H9 (cell line): ENCODE results near the gene HRAS. TPM values are rescaled to one million over a fixed set of nuclear protein-coding genes. Genes with fewer than 3 reads are reported as not detected.

Experiments used
- DNase-seq: peaks from one replicate; pipeline ENCODE4 v3.0.0-alpha.2; 2017
- H2AFZ ChIP-seq: one replicate; pipeline ENCODE4 v1.6.1; 2013; ENCODE audit warnings: mild to moderate bottlenecking, low read length, control low read depth, moderate library complexity
- H2AK5ac ChIP-seq: 2 replicates; pipeline ENCODE4 v1.6.1; 2013; ENCODE audit warnings: low read length, control low read depth, mixed read lengths; ENCODE audit not compliant: insufficient read length
- H2BK120ac ChIP-seq: one replicate; pipeline ENCODE4 v1.6.1; 2013; ENCODE audit warnings: low read depth, mild to moderate bottlenecking, low read length, control low read depth, inconsistent platforms; ENCODE audit not compliant: poor library complexity, severe bottlenecking
- H2BK12ac ChIP-seq: 2 replicates; pipeline ENCODE4 v1.6.1; 2013; ENCODE audit warnings: low read length, control low read depth, mixed read lengths, low read depth; ENCODE audit not compliant: insufficient read length
- H2BK15ac ChIP-seq: 2 replicates; pipeline ENCODE4 v1.6.1; 2013; ENCODE audit warnings: low read depth, low read length, control low read depth
- H2BK20ac ChIP-seq: one replicate; pipeline ENCODE4 v1.6.1; 2013; ENCODE audit warnings: low read depth, mild to moderate bottlenecking, low read length, control low read depth, inconsistent platforms; ENCODE audit not compliant: poor library complexity, severe bottlenecking
- H2BK5ac ChIP-seq: 2 replicates; pipeline ENCODE4 v1.6.1; 2013; ENCODE audit warnings: low read length, control low read depth, mixed read lengths; ENCODE audit not compliant: insufficient read length
- H3K14ac ChIP-seq: 2 replicates; pipeline ENCODE4 v1.6.1; 2013; ENCODE audit warnings: low read length, control low read depth; ENCODE audit not compliant: insufficient read depth
- H3K18ac ChIP-seq: 2 replicates; pipeline ENCODE4 v1.6.1; 2013; ENCODE audit warnings: low read depth, mild to moderate bottlenecking, mixed read lengths, low read length, control low read depth; ENCODE audit not compliant: insufficient read length
- H3K23ac ChIP-seq: 2 replicates; pipeline ENCODE4 v1.6.1; 2013; ENCODE audit warnings: low read length, control low read depth, mixed read lengths, low read depth; ENCODE audit not compliant: insufficient read length
- H3K23me2 ChIP-seq: 2 replicates; pipeline ENCODE4 v1.6.1; 2013; ENCODE audit warnings: low read depth, mild to moderate bottlenecking, mixed read lengths, low read length, control low read depth; ENCODE audit not compliant: insufficient read length, poor library complexity, severe bottlenecking
- H3K27ac ChIP-seq: 2 replicates; pipeline ENCODE4 v1.5.1; 2013; ENCODE audit warnings: low read length, control low read depth, mixed read lengths, low read depth; ENCODE audit not compliant: insufficient read length
- H3K27me3 ChIP-seq: 2 replicates; pipeline ENCODE4 v1.6.1; 2013; ENCODE audit warnings: low read length, control low read depth, inconsistent platforms; ENCODE audit not compliant: insufficient read depth
- H3K4ac ChIP-seq: 2 replicates; pipeline ENCODE4 v1.6.1; 2013; ENCODE audit warnings: low read depth, mild to moderate bottlenecking, control low read depth, inconsistent platforms, low read length, moderate library complexity
- H3K4me1 ChIP-seq: 2 replicates; pipeline ENCODE4 v1.6.1; 2013; ENCODE audit warnings: low read length, control low read depth, inconsistent platforms; ENCODE audit not compliant: insufficient read depth
- H3K4me2 ChIP-seq: 2 replicates; pipeline ENCODE4 v1.6.1; 2013; ENCODE audit warnings: low read length, control low read depth, mixed read lengths; ENCODE audit not compliant: insufficient read length, insufficient read depth
- H3K56ac ChIP-seq: 2 replicates; pipeline ENCODE4 v1.6.1; 2013; ENCODE audit warnings: low read depth, mild to moderate bottlenecking, mixed read lengths, low read length, control low read depth; ENCODE audit not compliant: insufficient read length
- H3K79me1 ChIP-seq: 2 replicates; pipeline ENCODE4 v1.6.1; 2013; ENCODE audit warnings: low read depth, mild to moderate bottlenecking, moderate library complexity, low read length, control low read depth, inconsistent platforms; ENCODE audit not compliant: insufficient read depth, poor library complexity, severe bottlenecking
- H3K79me2 ChIP-seq: 2 replicates; pipeline ENCODE4 v1.6.1; 2013; ENCODE audit warnings: low read length, control low read depth, inconsistent platforms; ENCODE audit not compliant: insufficient read depth
- H3K9ac ChIP-seq: 2 replicates; pipeline ENCODE4 v1.6.1; 2013; ENCODE audit warnings: low read length, control low read depth, mixed read lengths; ENCODE audit not compliant: insufficient read length; ENCODE audit errors: extremely low read depth
- H3K9me3 ChIP-seq: one replicate; pipeline ENCODE4 v1.6.1; 2013; ENCODE audit warnings: low read depth, low read length, inconsistent platforms; ENCODE audit not compliant: control insufficient read depth
- H3T11ph ChIP-seq: one replicate; pipeline ENCODE4 v1.6.1; 2013; ENCODE audit warnings: mild to moderate bottlenecking, low read length, control low read depth, inconsistent platforms
- H4K20me1 ChIP-seq: one replicate; pipeline ENCODE4 v1.6.1; 2013; ENCODE audit not compliant: control insufficient read depth, insufficient read length, insufficient read depth
- H4K5ac ChIP-seq: 2 replicates; pipeline ENCODE4 v1.6.1; 2013; ENCODE audit warnings: low read depth, mild to moderate bottlenecking, mixed read lengths, low read length, control low read depth; ENCODE audit not compliant: insufficient read length
- H4K8ac ChIP-seq: replicated peaks from 2 replicates; pipeline ENCODE4 v1.6.1; 2013; ENCODE audit warnings: low read length, control low read depth, mixed read lengths, low read depth; ENCODE audit not compliant: insufficient read length
- H4K91ac ChIP-seq: 2 replicates; pipeline ENCODE4 v1.6.1; 2013; ENCODE audit warnings: low read depth, mild to moderate bottlenecking, moderate library complexity, mixed read lengths, low read length, control low read depth; ENCODE audit not compliant: insufficient read length
- H3K27ac Mint-ChIP-seq, 3 experiments: 2 replicates in 2 of 3; 3 replicates in 1 of 3; pipeline ENCODE4 v1.8.0; 2020 to 2021; ENCODE audit warnings: mixed read lengths in 3 of 3, mild to moderate bottlenecking in 1 of 3, moderate library complexity in 1 of 3
- H3K27me3 Mint-ChIP-seq: 2 replicates; pipeline ENCODE4 v1.8.0; 2021; ENCODE audit warnings: low read depth, mild to moderate bottlenecking, moderate library complexity, mixed read lengths
- H3K36me3 Mint-ChIP-seq, 3 experiments: 2 replicates in 2 of 3; 3 replicates in 1 of 3; pipeline ENCODE4 v1.8.0; 2020 to 2021; ENCODE audit warnings: low read depth in 3 of 3, mixed read lengths in 3 of 3; ENCODE audit not compliant: insufficient read depth in 1 of 3
- H3K4me1 Mint-ChIP-seq, 2 experiments: 2 replicates each; pipeline ENCODE4 v1.8.0; 2020; ENCODE audit warnings: mixed read lengths in 2 of 2
- H3K4me3 Mint-ChIP-seq, 2 experiments: 2 replicates in 1 of 2; 3 replicates in 1 of 2; pipeline ENCODE4 v1.8.0; 2020 to 2021; ENCODE audit warnings: mild to moderate bottlenecking in 2 of 2, mixed read lengths in 2 of 2, moderate library complexity in 1 of 2
- H3K9me3 Mint-ChIP-seq, 2 experiments: 2 replicates in 1 of 2; 3 replicates in 1 of 2; pipeline ENCODE4 v1.8.0; 2020; ENCODE audit warnings: mild to moderate bottlenecking in 2 of 2, mixed read lengths in 2 of 2, moderate library complexity in 1 of 2
- WGBS: extraction: QIAGEN DNeasy Blood & Tissue Kit; methylation state at CpG from one replicate; pipeline ENCODE4 v1.1.7; 2013; ENCODE audit warnings: missing lambda C conversion rate, low lambda C conversion rate, mixed read lengths; ENCODE audit not compliant: insufficient read length; ENCODE audit errors: extremely low coverage; 5-methylcytosine and 5-hydroxymethylcytosine counted together
- total RNA-seq: library from RNA; stranded (reverse); gene quantifications from 2 replicates; pipeline ENCODE4 v1.2.1, GENCODE V29; 2021
- TF ChIP-seq, protein P1 (sequence below): fragments of 200-600 bp; sonication (generic); conservative IDR thresholded peaks from 3 replicates; pipeline ENCODE4 v1.8.0; 2021; ENCODE audit warnings: antibody characterized with exemption, mild to moderate bottlenecking

Gene HRAS
- total RNA-seq, 1 experiment from 2014 or later = 61.8 TPM

DNA sequence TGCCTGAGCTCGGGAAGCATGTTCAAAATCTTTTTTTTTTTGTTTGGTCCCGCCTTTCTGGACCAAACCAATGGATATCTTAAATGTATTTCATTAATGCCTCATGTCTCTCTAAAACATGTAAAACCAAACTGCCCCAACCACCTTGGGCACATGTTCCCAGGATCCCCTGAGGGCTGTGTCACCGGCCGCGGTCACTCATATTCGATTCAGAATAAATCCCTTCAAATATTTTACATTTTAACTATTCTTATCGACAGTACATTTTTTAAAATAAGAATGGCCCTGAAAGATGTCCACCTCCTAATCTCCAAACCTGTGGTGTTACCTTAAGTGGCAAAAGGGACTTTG lies 30.4 kb downstream of the HRAS start:
- no peaks in the 10 kb centered on the region; the same call in none of the 2 replicates for H3K27me3 Mint-ChIP-seq
- no peak overlapping the region for H2AFZ ChIP-seq
- no peak overlapping the region for H3T11ph ChIP-seq
- no peaks in the 10 kb centered on the region for H3K4me1 ChIP-seq
- H3K36me3 Mint-ChIP-seq = peaks cover 17 to 26% (median 22%) of the 10 kb centered on the region in 3 experiments
- no peak for DNase-seq
- no peaks in the 10 kb centered on the region for H4K20me1 ChIP-seq
- H3K4ac ChIP-seq = no peak overlapping the region
- no peak overlapping the region for H3K18ac ChIP-seq
- H3K23ac ChIP-seq = no peak overlapping the region
- no peak overlapping the region for H4K5ac ChIP-seq
- H4K8ac ChIP-seq = no peak overlapping the region
- no peak overlapping the region for H3K27ac Mint-ChIP-seq
- peaks cover 3 to 9% of the 10 kb centered on the region in 2 experiments; a peak in 2 of 4 replicates for H3K4me1 Mint-ChIP-seq
- peaks cover 2% of the 10 kb centered on the region; the same call in 1 of the 2 replicates for H3K79me2 ChIP-seq
- H3K23me2 ChIP-seq = peaks cover 16% of the 10 kb centered on the region
- H3K9ac ChIP-seq = no peak overlapping the region
- H2BK5ac ChIP-seq = no peak overlapping the region
- 100% methylated on average over 2 of the region's 7 CpGs for WGBS
- TF ChIP-seq, protein P1, sequence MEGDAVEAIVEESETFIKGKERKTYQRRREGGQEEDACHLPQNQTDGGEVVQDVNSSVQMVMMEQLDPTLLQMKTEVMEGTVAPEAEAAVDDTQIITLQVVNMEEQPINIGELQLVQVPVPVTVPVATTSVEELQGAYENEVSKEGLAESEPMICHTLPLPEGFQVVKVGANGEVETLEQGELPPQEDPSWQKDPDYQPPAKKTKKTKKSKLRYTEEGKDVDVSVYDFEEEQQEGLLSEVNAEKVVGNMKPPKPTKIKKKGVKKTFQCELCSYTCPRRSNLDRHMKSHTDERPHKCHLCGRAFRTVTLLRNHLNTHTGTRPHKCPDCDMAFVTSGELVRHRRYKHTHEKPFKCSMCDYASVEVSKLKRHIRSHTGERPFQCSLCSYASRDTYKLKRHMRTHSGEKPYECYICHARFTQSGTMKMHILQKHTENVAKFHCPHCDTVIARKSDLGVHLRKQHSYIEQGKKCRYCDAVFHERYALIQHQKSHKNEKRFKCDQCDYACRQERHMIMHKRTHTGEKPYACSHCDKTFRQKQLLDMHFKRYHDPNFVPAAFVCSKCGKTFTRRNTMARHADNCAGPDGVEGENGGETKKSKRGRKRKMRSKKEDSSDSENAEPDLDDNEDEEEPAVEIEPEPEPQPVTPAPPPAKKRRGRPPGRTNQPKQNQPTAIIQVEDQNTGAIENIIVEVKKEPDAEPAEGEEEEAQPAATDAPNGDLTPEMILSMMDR = no peak
- no peaks in the 10 kb centered on the region for H3K9me3 Mint-ChIP-seq
- H3K79me1 ChIP-seq = no peaks in the 10 kb centered on the region
- no peak overlapping the region for H2BK120ac ChIP-seq
- no peak overlapping the region for H3K4me2 ChIP-seq
- no peak overlapping the region for H3K56ac ChIP-seq
- no peak overlapping the region for H2BK12ac ChIP-seq
- no peaks in the 10 kb centered on the region for H3K9me3 ChIP-seq
- no peak overlapping the region for H2AK5ac ChIP-seq
- H3K27ac ChIP-seq = no peak overlapping the region
- H2BK15ac ChIP-seq = no peak overlapping the region
- H2BK20ac ChIP-seq = no peak overlapping the region
- no peak overlapping the region for H3K14ac ChIP-seq
- peak overlapping the region; percentile 93 to 97; a peak in 3 of 5 replicates for H3K4me3 Mint-ChIP-seq
- H4K91ac ChIP-seq = no peak overlapping the region
- H3K27me3 ChIP-seq = no peaks in the 10 kb centered on the region; the same call in 1 of the 2 replicates
